ENCODE measurements around the gene NTN4. TPM values are rescaled to one million over a fixed set of nuclear protein-coding genes. Genes with fewer than 3 reads are reported as not detected.
"Not testable (repeated sequence)": the region's sequence is repeated elsewhere in the genome, so short reads cannot be mapped to it uniquely, and the experiment has no call there.

The NTN4 gene
- total and polyA plus RNA-seq, 7 donors: 3.7 to 17.4 (median 7.2) TPM

DNA sequence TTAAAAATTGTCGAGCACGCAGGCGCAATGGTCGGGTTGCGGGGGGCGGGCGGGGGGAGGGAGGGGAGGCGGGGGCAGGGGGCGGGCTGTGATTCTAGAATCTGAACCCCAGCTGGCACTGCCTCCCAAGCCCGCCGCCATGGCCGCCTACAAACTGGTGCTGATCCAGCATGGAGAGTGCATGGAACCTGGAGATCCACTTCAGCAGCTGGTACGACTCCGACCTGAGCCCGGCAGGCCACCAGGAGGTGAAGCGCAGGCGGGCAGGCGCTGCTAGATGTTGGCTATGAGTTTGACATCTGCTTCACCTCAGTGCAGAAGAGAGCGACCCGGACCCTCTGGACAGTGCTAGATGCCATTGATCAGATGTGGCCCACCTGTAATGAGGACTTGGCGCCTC is 118.4 kb downstream of the NTN4 start:
- Histone ChIP-seq H3K36me3 (no peaks in the 10 kb centered on the region), H3K27ac (no peak overlapping the region), H3K4me3 (no peak overlapping the region), H3K9me3 (no peaks in the 10 kb centered on the region), H3K27me3 (no peaks in the 10 kb centered on the region), H3K4me1 (peaks cover 0 to 23% (median 7%) of the 10 kb centered on the region in 4 donors)
- 97 to 98% methylated on average over 21 of the region's 21 CpGs for WGBS, 2 donors
- intact Hi-C loops (cut with DNase I): no loop called here
- DNase-seq: no peak
- no peak for TF ChIP-seq EP300 (IDR thresholded peaks at IDR 0.05)
- no peak for TF ChIP-seq POLR2AphosphoS5 (IDR thresholded peaks at IDR 0.05)
- TF ChIP-seq POLR2A (IDR thresholded peaks at IDR 0.05): no peak
- TF ChIP-seq CTCF (IDR thresholded peaks at IDR 0.05): no peak

DNA sequence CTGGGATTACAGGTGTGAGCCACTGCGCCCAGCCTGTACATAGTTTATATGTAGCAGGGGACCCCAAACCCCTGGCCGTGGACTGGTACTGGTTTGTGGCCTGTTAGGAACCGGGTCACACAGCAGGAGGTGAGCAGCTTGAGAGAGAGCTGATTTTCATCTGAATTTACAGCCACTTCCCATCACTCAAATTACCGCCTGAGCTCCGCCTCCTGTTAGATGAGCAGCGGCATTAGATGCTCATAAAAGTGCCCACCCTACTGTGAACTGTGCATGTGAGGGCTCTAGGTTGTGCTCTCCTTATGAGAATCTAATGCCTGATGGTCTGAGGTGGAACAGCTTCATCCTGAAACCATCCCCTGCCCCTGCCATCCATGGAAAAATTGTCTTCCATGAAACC is 119.3 kb downstream of the NTN4 start:
- intact Hi-C loops (cut with DNase I): no loop called here
- Histone ChIP-seq H3K4me1 (peaks cover 0 to 23% (median 7%) of the 10 kb centered on the region in 4 donors), H3K27me3 (no peaks in the 10 kb centered on the region), H3K4me3 (no peak overlapping the region), H3K27ac (no peak overlapping the region), H3K9me3 (no peaks in the 10 kb centered on the region), H3K36me3 (no peaks in the 10 kb centered on the region)
- TF ChIP-seq EP300 (IDR thresholded peaks at IDR 0.05) (no peak), POLR2AphosphoS5 (IDR thresholded peaks at IDR 0.05) (no peak), POLR2A (IDR thresholded peaks at IDR 0.05) (no peak), CTCF (IDR thresholded peaks at IDR 0.05) (no peak)
- DNase-seq: no peak
- WGBS, 2 donors: 85 to 90% methylated on average over 6 of the region's 6 CpGs

DNA sequence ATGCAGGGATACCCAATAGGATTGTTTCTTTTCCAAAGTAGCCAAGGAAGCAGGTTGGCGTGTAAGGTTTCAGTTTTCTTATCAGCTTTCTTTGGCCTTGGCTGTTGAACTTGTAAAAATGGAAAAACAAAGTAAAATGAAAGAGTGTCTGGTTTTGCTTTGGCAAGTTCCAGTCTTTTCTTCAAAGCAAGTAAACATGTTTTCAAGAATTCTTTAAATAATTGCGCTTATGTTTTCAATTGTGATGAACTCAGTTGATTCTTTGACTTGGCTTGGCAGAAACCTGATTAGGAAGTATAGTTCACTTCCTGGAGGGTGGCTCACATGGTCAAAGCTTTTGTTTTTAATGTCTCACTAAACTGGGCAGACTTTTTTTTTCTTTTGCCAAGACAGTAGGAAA is 127.0 kb downstream of the NTN4 start:
- no peak overlapping the region for H3K27ac ChIP-seq
- TF ChIP-seq POLR2AphosphoS5 (IDR thresholded peaks at IDR 0.05) (no peak), EP300 (IDR thresholded peaks at IDR 0.05) (no peak), POLR2A (IDR thresholded peaks at IDR 0.05) (no peak), CTCF (IDR thresholded peaks at IDR 0.05) (no peak)
- no peaks in the 10 kb centered on the region for H3K9me3 ChIP-seq
- no peaks in the 10 kb centered on the region for H3K27me3 ChIP-seq
- no peak overlapping the region for H3K4me3 ChIP-seq
- intact Hi-C loops (cut with DNase I): no loop called here
- 36 to 68% methylated on average over 2 of the region's 2 CpGs for WGBS, 2 donors
- H3K36me3 ChIP-seq: no peaks in the 10 kb centered on the region
- no peak for DNase-seq
- no peaks in the 10 kb centered on the region for H3K4me1 ChIP-seq

GRCh38 chr12:95661360-95661759 is 129.2 kb downstream of the NTN4 start:
- Histone ChIP-seq H3K36me3 (no peaks in the 10 kb centered on the region), H3K27me3 (no peaks in the 10 kb centered on the region), H3K27ac (no peak overlapping the region), H3K4me1 (no peaks in the 10 kb centered on the region), H3K4me3 (no peak overlapping the region), H3K9me3 (no peaks in the 10 kb centered on the region)
- intact Hi-C loops (cut with DNase I): no loop called here
- 97 to 98% methylated on average over 1 of the region's 1 CpG for WGBS, 2 donors
- TF ChIP-seq CTCF (IDR thresholded peaks at IDR 0.05) (no peak), POLR2A (IDR thresholded peaks at IDR 0.05) (no peak), POLR2AphosphoS5 (IDR thresholded peaks at IDR 0.05) (no peak), EP300 (IDR thresholded peaks at IDR 0.05) (no peak)
- no peak for DNase-seq

GRCh38 chr12:95658386-95658785 is 132.2 kb downstream of the NTN4 start:
- no peaks in the 10 kb centered on the region for H3K27me3 ChIP-seq

GRCh38 chr12:95654665-95655064 is 135.9 kb downstream of the NTN4 start:
- H3K27me3 ChIP-seq; H3K4me3 ChIP-seq; H3K4me1 ChIP-seq; H3K27ac ChIP-seq; H3K9me3 ChIP-seq; intact Hi-C loops (cut with DNase I); DNase-seq; H3K36me3 ChIP-seq: not testable (repeated sequence)
- 93 to 94% methylated on average over 3 of the region's 3 CpGs for WGBS, 2 donors

More at GRCh38 chr12:95658386-95658785, 132.2 kb downstream of the NTN4 start:
- no peaks in the 10 kb centered on the region for H3K36me3 ChIP-seq
- no peaks in the 10 kb centered on the region for H3K4me1 ChIP-seq
- TF ChIP-seq CTCF (IDR thresholded peaks at IDR 0.05) (no peak), EP300 (IDR thresholded peaks at IDR 0.05) (no peak), POLR2A (IDR thresholded peaks at IDR 0.05) (no peak), POLR2AphosphoS5 (IDR thresholded peaks at IDR 0.05) (no peak)
- no peaks in the 10 kb centered on the region for H3K9me3 ChIP-seq
- no peak for DNase-seq
- H3K4me3 ChIP-seq: no peak overlapping the region
- no peak overlapping the region for H3K27ac ChIP-seq
- intact Hi-C loops (cut with DNase I): no loop called here
- 12 to 48% methylated on average over 6 of the region's 6 CpGs for WGBS, 2 donors
